Neural cell (in vitro differentiated cells): ENCODE data around the gene CBFA2T3. TPM values are rescaled to one million over a fixed set of nuclear protein-coding genes. Genes with fewer than 3 reads are reported as not detected.

Experiments used
- H2AFZ ChIP-seq: fragments of 200-600, 300-800 bp; sonication (generic), shearing (Covaris generic); 2 replicates; pipeline ENCODE4 v1.6.0; 2014; ENCODE audit warnings: low read depth, mild to moderate bottlenecking, antibody characterized with exemption, low read length, moderate library complexity
- H3F3A ChIP-seq: fragments of 200-600 bp; shearing (Covaris generic); 2 replicates; pipeline ENCODE4 v1.6.1; 2016; ENCODE audit warnings: mild to moderate bottlenecking, moderate library complexity, mixed read lengths, antibody characterized with exemption, low read length; ENCODE audit not compliant: insufficient read depth, poor library complexity, severe bottlenecking
- H3K27ac ChIP-seq: fragments of 200-600, 300-800 bp; sonication (generic), shearing (Covaris generic); 2 replicates; pipeline ENCODE4 v1.5.1; 2014; ENCODE audit warnings: mild to moderate bottlenecking, low read length, moderate library complexity
- H3K27me3 ChIP-seq: fragments of 300-800, 200-600 bp; sonication (generic), shearing (Covaris generic); 2 replicates; pipeline ENCODE4 v1.6.0; 2014; ENCODE audit warnings: mild to moderate bottlenecking, low read depth, low read length, moderate library complexity; ENCODE audit not compliant: insufficient read depth
- H3K36me3 ChIP-seq: fragments of 300-800, 200-600 bp; sonication (generic), shearing (Covaris generic); 2 replicates; pipeline ENCODE4 v1.5.1; 2014; ENCODE audit warnings: mild to moderate bottlenecking, antibody characterized with exemption, low read length, moderate library complexity; ENCODE audit not compliant: insufficient read depth
- H3K4me2 ChIP-seq: fragments of 300-800, 200-600 bp; sonication (generic), shearing (Covaris generic); 2 replicates; pipeline ENCODE4 v1.6.0; 2014; ENCODE audit warnings: mild to moderate bottlenecking, low read length
- H3K4me3 ChIP-seq: fragments of 300-800, 200-600 bp; sonication (generic), shearing (Covaris generic); 2 replicates; pipeline ENCODE4 v1.5.1; 2014; ENCODE audit warnings: mild to moderate bottlenecking, low read length, moderate library complexity
- H3K79me2 ChIP-seq: fragments of 200-600 bp; shearing (Covaris generic); replicated peaks from 2 replicates; pipeline ENCODE4 v1.6.0; 2014; ENCODE audit warnings: mild to moderate bottlenecking, low read length, moderate library complexity; ENCODE audit not compliant: insufficient read depth
- H3K9ac ChIP-seq: fragments of 300-800, 200-600 bp; sonication (generic), shearing (Covaris generic); 2 replicates; pipeline ENCODE4 v1.6.1; 2016; ENCODE audit warnings: mild to moderate bottlenecking, low read length, mixed read lengths
- H3K9me2 ChIP-seq: fragments of 200-600 bp; shearing (Covaris generic); 2 replicates; pipeline ENCODE4 v1.6.1; 2016; ENCODE audit warnings: mild to moderate bottlenecking, low read length, mixed read lengths; ENCODE audit not compliant: insufficient read depth
- H3K9me3 ChIP-seq: fragments of 200-600, 300-800 bp; sonication (generic), shearing (Covaris generic); 2 replicates; pipeline ENCODE4 v1.6.1; 2016; ENCODE audit warnings: mild to moderate bottlenecking, mixed run types, low read length, moderate library complexity, mixed read lengths
- H4K20me1 ChIP-seq: fragments of 200-600 bp; shearing (Covaris generic); 2 replicates; pipeline ENCODE4 v1.6.1; 2016; ENCODE audit warnings: mild to moderate bottlenecking, mixed run types; ENCODE audit not compliant: insufficient read depth
- EP300 ChIP-seq: fragments of 450-650 bp; conservative IDR thresholded peaks from 2 replicates; pipeline ENCODE4 v1.6.1; 2014; ENCODE audit warnings: antibody characterized with exemption, mild to moderate bottlenecking, moderate library complexity; ENCODE audit not compliant: poor library complexity, severe bottlenecking
- EZH2 ChIP-seq: fragments of 200-600, 300-800 bp; shearing (Covaris generic), sonication (generic); IDR thresholded peaks from 2 replicates; pipeline ENCODE4 v1.6.1; 2014; ENCODE audit warnings: antibody characterized with exemption, low read length, borderline replicate concordance, mild to moderate bottlenecking; ENCODE audit not compliant: insufficient read depth, poor library complexity, severe bottlenecking
- MXI1 ChIP-seq: fragments of 450-650 bp; conservative IDR thresholded peaks from 2 replicates; pipeline ENCODE4 v1.6.1; 2014; ENCODE audit warnings: antibody characterized with exemption, mild to moderate bottlenecking; ENCODE audit not compliant: poor library complexity, severe bottlenecking
- POLR2AphosphoS5 ChIP-seq: IDR thresholded peaks from 2 replicates; pipeline ENCODE4 v1.6.1; 2012
- RAD21 ChIP-seq: fragments of 450-650 bp; conservative IDR thresholded peaks from 2 replicates; pipeline ENCODE4 v1.6.1; 2014; ENCODE audit warnings: antibody characterized with exemption, mild to moderate bottlenecking, moderate library complexity
- SMC3 ChIP-seq: fragments of 450-650 bp; conservative IDR thresholded peaks from 2 replicates; pipeline ENCODE4 v1.6.1; 2014; ENCODE audit warnings: antibody characterized with exemption, mild to moderate bottlenecking, moderate library complexity; ENCODE audit not compliant: poor library complexity
- TAF1 ChIP-seq: IDR thresholded peaks from 2 replicates; pipeline ENCODE4 v1.6.1; 2012; ENCODE audit warnings: low read depth
- polyA plus RNA-seq: library from polyadenylated mRNA; depleted of rRNA; stranded (reverse); fragments of >200 nt; gene quantifications from 2 replicates; pipeline ENCODE4 v1.2.3, GENCODE V29; 2014
- TF ChIP-seq, protein P1 (sequence below): fragments of 450-650 bp; IDR thresholded peaks from 2 replicates; pipeline ENCODE4 v1.5.1; 2014; ENCODE audit warnings: antibody characterized with exemption, mild to moderate bottlenecking, moderate library complexity; ENCODE audit not compliant: poor library complexity, severe bottlenecking
- TF ChIP-seq, protein P2 (sequence below): IDR thresholded peaks from 2 replicates; pipeline ENCODE4 v1.6.1; 2012; ENCODE audit warnings: borderline replicate concordance

The CBFA2T3 gene
- polyA plus RNA-seq, 1 donor from 2014 or later: 2.1 TPM

DNA sequence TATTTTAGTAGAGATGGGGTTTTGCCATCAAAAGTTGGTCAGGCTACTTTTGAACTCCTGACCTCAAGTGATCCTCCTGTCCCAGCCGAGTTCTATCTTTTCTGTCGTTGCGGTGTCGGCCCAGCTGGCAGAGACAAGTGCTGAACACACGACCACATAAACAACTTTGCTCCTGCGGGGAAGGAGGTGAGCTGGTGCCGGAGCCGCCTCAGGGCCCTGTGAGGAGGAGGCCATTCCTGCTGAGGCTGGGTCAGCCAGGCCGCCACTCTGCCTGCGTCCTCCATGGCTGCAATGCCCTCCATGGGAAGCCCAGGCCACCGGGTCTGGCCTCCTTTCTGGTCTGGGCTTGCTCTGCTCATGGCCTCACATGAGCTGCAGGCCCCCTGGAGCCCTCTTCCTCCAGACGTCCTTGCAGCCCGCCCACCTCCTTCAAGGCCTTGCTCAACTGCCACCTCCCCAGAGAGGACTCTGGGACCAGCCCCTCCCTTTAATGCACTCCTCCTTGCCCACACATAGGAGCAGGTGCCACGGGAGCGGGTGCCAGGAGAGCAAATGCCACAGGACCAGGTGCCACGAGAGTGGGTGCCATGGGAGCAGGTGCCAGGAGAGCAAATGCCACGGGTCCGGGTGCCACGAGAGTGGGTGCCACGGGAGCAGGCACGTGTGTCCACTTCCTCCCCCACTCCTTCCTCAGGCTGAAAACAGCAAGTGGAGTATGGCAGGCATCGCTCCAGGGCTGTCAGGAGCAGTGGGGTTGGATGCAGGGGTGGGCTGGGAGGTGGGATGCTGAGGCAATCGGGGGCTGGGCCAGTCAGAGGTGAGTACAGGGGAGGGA lies 28.4 kb upstream of the CBFA2T3 start:
- H3K27me3 ChIP-seq: no peaks in the 10 kb centered on the region

DNA sequence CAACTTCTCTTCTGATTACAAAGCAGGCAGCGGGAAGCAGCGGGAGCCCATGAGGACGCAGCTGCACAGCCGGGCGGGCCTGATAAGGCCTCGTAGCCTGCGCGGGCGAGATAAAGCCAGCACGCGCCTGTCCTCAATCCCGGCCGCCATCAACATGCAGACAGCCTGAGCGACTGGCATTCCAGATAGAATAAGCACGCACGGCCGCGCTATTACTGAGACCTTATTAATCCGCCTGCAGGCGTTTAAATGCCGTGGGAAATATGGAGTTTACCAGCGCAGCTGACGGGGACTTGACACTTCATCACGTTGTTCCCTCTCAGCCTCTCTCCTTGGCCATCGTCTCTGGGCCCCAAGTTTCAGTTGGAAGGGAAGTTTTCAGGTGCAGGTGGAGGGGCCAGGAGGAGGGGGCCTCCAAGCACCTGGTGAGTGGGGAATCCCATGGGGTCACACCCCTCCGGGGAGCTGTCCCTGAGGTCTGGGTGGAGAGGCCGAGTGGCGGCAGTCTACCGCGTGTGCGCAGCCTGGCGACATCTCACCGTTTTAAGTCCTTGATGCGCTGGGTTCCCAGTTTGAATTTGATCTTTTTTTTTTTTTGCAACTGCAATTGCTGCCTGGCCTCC lies 27.3 kb upstream of the CBFA2T3 start:
- Histone ChIP-seq H3K9ac (peak overlapping the region; percentile 29), H3K27me3 (no peaks in the 10 kb centered on the region), H3K9me2 (no peaks in the 10 kb centered on the region), H3K4me3 (no peak overlapping the region), H3K9me3 (no peaks in the 10 kb centered on the region), H3K27ac (peak overlapping the region; percentile 57), H4K20me1 (no peaks in the 10 kb centered on the region), H2AFZ (no peak overlapping the region), H3K4me2 (peak overlapping the region; percentile 10), H3K79me2 (no peaks in the 10 kb centered on the region), H3K36me3 (no peaks in the 10 kb centered on the region), H3F3A (no peaks in the 10 kb centered on the region)
- TF ChIP-seq, protein P1, sequence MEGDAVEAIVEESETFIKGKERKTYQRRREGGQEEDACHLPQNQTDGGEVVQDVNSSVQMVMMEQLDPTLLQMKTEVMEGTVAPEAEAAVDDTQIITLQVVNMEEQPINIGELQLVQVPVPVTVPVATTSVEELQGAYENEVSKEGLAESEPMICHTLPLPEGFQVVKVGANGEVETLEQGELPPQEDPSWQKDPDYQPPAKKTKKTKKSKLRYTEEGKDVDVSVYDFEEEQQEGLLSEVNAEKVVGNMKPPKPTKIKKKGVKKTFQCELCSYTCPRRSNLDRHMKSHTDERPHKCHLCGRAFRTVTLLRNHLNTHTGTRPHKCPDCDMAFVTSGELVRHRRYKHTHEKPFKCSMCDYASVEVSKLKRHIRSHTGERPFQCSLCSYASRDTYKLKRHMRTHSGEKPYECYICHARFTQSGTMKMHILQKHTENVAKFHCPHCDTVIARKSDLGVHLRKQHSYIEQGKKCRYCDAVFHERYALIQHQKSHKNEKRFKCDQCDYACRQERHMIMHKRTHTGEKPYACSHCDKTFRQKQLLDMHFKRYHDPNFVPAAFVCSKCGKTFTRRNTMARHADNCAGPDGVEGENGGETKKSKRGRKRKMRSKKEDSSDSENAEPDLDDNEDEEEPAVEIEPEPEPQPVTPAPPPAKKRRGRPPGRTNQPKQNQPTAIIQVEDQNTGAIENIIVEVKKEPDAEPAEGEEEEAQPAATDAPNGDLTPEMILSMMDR: no peak
- TF ChIP-seq, protein P2, sequence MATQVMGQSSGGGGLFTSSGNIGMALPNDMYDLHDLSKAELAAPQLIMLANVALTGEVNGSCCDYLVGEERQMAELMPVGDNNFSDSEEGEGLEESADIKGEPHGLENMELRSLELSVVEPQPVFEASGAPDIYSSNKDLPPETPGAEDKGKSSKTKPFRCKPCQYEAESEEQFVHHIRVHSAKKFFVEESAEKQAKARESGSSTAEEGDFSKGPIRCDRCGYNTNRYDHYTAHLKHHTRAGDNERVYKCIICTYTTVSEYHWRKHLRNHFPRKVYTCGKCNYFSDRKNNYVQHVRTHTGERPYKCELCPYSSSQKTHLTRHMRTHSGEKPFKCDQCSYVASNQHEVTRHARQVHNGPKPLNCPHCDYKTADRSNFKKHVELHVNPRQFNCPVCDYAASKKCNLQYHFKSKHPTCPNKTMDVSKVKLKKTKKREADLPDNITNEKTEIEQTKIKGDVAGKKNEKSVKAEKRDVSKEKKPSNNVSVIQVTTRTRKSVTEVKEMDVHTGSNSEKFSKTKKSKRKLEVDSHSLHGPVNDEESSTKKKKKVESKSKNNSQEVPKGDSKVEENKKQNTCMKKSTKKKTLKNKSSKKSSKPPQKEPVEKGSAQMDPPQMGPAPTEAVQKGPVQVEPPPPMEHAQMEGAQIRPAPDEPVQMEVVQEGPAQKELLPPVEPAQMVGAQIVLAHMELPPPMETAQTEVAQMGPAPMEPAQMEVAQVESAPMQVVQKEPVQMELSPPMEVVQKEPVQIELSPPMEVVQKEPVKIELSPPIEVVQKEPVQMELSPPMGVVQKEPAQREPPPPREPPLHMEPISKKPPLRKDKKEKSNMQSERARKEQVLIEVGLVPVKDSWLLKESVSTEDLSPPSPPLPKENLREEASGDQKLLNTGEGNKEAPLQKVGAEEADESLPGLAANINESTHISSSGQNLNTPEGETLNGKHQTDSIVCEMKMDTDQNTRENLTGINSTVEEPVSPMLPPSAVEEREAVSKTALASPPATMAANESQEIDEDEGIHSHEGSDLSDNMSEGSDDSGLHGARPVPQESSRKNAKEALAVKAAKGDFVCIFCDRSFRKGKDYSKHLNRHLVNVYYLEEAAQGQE: peak; percentile 53
- peak; percentile 56 for TF ChIP-seq POLR2AphosphoS5
- TF ChIP-seq EP300: peak; percentile 33

More for the DNA sequence above, 28.4 kb upstream of the CBFA2T3 start:
- Histone ChIP-seq H3K9me2 (no peaks in the 10 kb centered on the region), H3K27ac (no peak overlapping the region), H3K4me2 (no peak overlapping the region), H3K36me3 (no peaks in the 10 kb centered on the region), H4K20me1 (no peaks in the 10 kb centered on the region), H2AFZ (no peak overlapping the region), H3K4me3 (no peak overlapping the region), H3K9ac (no peak overlapping the region), H3K79me2 (no peaks in the 10 kb centered on the region), H3F3A (no peaks in the 10 kb centered on the region), H3K9me3 (no peaks in the 10 kb centered on the region)
- no peak for TF ChIP-seq TAF1
- no peak for TF ChIP-seq MXI1
- TF ChIP-seq POLR2AphosphoS5: no peak
- no peak for TF ChIP-seq SMC3
- TF ChIP-seq, protein P1: no peak
- TF ChIP-seq EP300: no peak
- TF ChIP-seq EZH2: no peak
- TF ChIP-seq RAD21: no peak
- TF ChIP-seq, protein P2: no peak
